GM20000 (cell line): ENCODE results near the gene PRDM1.

Source experiments
- DNase-seq: peaks from one replicate; pipeline ENCODE4 v3.0.0; 2012; ENCODE audit warnings: low spot score
- TF ChIP-seq, protein P1 (sequence below): IDR thresholded peaks from 2 replicates; pipeline ENCODE4 v1.5.1; 2012; ENCODE audit warnings: mild to moderate bottlenecking, control low read depth; ENCODE audit errors: extremely low read depth, missing control alignments

PRDM1 gene

DNA sequence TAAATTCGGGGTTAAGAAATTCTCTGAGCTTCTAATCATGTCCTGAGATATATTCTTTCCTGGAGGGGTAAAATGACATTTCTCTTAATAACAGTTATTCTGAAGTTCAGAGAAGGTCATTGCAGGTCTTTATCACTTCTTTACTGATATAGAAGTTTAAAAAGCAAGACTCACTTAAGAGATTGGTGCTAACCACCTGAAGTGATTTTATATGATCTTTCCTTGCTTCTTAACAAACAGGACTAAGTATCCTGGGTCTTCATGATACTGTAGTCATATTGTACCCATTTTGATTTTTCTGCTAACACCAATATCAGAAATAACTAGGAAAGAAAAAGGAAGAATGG is 39.3 kb upstream of the PRDM1 start:
- DNase-seq, result no peak
- TF ChIP-seq, protein P1, sequence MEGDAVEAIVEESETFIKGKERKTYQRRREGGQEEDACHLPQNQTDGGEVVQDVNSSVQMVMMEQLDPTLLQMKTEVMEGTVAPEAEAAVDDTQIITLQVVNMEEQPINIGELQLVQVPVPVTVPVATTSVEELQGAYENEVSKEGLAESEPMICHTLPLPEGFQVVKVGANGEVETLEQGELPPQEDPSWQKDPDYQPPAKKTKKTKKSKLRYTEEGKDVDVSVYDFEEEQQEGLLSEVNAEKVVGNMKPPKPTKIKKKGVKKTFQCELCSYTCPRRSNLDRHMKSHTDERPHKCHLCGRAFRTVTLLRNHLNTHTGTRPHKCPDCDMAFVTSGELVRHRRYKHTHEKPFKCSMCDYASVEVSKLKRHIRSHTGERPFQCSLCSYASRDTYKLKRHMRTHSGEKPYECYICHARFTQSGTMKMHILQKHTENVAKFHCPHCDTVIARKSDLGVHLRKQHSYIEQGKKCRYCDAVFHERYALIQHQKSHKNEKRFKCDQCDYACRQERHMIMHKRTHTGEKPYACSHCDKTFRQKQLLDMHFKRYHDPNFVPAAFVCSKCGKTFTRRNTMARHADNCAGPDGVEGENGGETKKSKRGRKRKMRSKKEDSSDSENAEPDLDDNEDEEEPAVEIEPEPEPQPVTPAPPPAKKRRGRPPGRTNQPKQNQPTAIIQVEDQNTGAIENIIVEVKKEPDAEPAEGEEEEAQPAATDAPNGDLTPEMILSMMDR, result no peak

DNA sequence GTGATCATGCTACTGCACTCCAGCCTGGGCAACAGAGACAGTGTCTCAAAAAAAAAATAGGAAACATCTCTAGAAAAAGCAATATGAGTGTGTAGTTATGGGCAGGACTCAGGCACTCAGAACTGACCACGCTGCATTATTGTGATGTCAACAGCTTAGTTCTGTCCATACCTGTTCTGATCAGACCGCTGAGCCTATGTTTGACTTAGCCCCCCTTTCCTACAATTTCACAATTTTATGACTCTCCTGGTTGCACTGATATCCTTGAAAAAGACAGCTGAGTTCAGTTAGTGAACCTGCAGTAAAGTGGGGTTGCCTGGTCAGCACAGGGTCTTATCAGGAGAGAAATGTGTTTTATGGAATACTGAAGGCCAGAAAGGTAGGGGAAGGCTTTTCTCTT is 37.8 kb upstream of the PRDM1 start:
- TF ChIP-seq, protein P1, result no peak
- no peak for DNase-seq

DNA sequence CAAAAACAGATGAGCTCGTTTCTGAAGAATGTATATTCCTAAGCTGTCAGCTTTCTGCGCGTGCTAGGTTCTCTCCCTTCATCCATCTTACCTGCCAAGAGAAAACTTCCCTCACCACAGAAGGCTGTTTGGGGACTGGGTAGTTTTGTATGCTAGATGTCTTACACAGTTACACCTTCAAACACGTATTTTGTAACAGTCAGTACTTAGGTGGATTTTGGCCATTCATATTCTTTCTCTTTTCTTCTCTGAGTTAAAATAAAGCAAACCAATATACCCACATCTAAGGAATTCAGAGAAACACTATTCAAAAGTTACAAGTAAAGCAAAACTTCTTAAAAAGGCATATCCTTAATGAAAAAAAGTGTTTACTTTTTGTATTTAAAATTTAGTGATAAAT is 35.6 kb upstream of the PRDM1 start:
- DNase-seq, result no peak
- TF ChIP-seq, protein P1, result no peak

DNA sequence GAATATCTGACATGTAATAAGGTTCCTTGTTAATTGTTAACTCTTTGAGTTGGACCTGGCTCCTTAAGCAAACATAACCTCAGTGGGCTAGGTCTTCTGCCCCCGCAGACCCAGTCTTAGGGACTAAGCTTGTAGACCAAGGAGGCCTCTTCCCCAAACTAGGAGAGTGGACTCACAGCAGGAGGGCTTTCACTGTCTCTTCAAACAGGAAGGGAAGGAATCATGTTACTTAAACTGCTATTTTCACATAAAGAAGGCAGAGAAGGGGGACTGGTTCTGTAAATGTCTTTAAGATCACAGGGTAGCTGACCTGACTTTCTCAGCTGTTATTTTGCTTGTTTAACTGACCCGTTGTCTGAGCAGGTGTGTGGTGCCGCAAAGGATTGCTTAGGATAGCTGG is 34.9 kb upstream of the PRDM1 start:
- no peak for DNase-seq
- TF ChIP-seq, protein P1, result no peak

DNA sequence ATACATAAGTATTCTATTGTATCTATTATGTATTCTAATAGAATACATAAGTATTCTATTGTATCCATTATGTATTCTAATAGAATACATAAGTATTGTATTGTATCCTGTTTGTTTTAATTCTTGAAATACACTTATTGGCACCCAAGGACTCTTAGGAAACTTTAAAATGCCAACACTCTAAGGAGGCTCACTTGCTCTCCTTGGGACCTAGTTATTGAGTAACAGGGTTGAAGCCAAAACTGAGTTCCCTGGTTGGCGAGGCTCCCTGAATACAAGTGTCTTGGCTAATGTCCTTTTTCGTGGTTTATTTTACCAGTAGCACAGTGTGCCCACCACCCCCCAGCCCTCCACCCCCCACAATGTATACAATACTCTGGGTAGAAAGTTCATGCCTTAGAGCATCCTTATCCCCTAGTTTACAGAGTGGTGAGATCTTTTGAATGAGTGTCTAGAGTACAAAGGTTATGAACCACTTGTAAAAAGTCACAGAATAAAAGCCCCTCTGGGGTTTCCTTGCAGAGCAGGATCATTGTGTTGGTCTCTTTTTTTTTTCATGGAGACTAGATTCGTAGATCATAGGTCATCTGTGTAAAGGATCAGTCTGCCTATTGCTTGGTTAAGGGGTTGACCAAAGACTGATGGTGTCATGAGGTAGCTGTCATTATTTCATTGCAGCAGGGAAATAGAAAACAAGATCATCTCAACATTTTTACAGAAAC is 32.5 kb upstream of the PRDM1 start:
- TF ChIP-seq, protein P1, result no peak
- no peak for DNase-seq

DNA sequence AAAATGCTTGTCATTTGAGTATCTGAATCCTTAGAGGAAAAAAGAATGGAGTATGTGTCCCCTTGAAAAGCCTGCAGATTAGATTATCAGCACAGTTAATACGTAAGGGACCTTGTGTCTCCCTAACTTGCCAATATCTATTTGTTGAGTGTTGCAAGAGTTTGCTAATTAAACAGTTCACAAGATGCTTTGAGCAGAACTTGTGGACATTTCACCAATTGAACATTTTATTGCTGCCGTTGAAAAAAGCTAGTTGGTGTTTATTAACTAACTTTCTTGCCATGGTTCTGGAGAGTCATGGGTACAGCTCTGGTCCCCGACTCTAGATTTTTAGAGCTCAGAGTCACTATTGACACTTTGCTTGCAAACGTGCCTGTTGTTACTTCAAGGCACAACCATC is 30.6 kb upstream of the PRDM1 start:
- DNase-seq, result no peak
- TF ChIP-seq, protein P1, result no peak

DNA sequence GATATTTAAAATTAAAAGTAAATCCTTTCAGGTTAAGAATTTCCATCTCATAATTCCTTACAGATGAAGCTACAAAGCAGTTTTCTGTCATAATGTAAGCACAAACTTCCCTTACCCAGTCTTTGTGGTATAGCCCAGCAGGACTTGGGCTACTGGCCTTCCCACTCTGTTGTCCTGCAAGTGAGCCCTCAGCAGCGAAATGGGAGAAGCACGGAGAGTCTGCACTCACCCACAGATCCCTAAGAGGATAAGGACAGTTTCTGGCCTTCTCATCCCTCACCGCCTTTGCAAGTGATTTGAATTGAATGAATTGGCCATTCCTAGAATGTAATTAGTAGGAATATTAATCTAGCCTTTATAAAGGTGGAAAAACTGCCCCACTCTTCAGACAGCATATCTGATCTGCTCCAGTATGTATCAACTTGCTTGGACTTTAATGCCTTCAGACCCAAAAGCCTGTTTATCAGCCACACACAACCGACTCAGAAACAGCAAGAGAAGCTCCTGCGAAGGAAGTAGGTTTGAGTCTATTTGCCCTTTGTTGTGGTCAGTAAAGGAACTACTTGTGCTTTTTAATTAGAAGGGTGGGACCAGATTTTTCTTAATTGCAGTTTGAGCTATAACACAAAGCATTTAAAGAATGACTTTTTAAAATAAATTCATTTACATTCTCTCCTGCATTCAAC is 29.9 kb upstream of the PRDM1 start:
- TF ChIP-seq, protein P1, result no peak
- DNase-seq, result no peak
